GM12878 (cell line): ENCODE measurements around the gene HECTD4. TPM values are rescaled to one million over a fixed set of nuclear protein-coding genes. Genes with fewer than 3 reads are reported as not detected.

Experiments used
- ATAC-seq: fragments of 200-7000 bp; cut with Tn5 transposase; 3 replicates; pipeline ENCODE4 v1.9.1; 2020; ENCODE audit warnings: mild to moderate bottlenecking, moderate library complexity
- BruUV-seq: library from RNA; stranded (reverse); fragments of 400-500 nt; replicated peaks from 2 replicates; lab custom pipeline; 2021; lab: Mats Ljungman, UMichigan
- CTCF ChIA-PET: fragments of 300-600 bp; sonication (Branson Sonifier 250); formaldehyde crosslinking; extraction: SDS; loops from one replicate; lab custom pipeline; 2021; ENCODE audit warnings: inconsistent platforms; lab: Yijun Ruan, JAX
- POLR2A ChIA-PET: fragments of 350-600 bp; formaldehyde crosslinking; extraction: SDS; loops from one replicate; lab custom pipeline; 2021; ENCODE audit warnings: inconsistent platforms; lab: Charles Lee
- RAD21 ChIA-PET: fragments of 300-600 bp; sonication (Branson Sonifier 250); formaldehyde crosslinking; loops from one replicate; lab custom pipeline; 2023; ENCODE audit warnings: antibody characterized with exemption; ENCODE audit not compliant: unreplicated experiment; lab: Charles Lee
- SMC1A ChIA-PET: fragments of 300-600 bp; sonication (Branson Sonifier 250); formaldehyde crosslinking; loops from one replicate; lab custom pipeline; 2023; ENCODE audit not compliant: unreplicated experiment, uncharacterized antibody; lab: Charles Lee
- DNase-seq: peaks from one replicate; pipeline ENCODE4 v3.0.0-alpha.2; 2011; ENCODE audit warnings: low read depth, low spot score
- FAIRE-seq: peaks from 3 replicates; lab custom pipeline; 2011; peaks lifted over from hg19 to GRCh38; lab: Jason Lieb, UNC
- H2AFZ ChIP-seq: 2 replicates; pipeline ENCODE4 v1.6.0; 2011; ENCODE audit warnings: low read depth, low read length, control low read depth; ENCODE audit not compliant: control insufficient read depth
- H3K27ac ChIP-seq: 2 replicates; pipeline ENCODE4 v1.5.1; 2011; ENCODE audit warnings: control low read depth; ENCODE audit not compliant: control insufficient read depth, insufficient read depth
- H3K27me3 ChIP-seq, 2 experiments: replicated peaks in 1 of 2; 2 replicates each; pipeline versions ENCODE4 v1.6.0 to v1.6.1; 2011; ENCODE audit warnings: low read length in 1 of 2; ENCODE audit not compliant: control insufficient read depth in 2 of 2, insufficient read depth in 2 of 2
- H3K36me3 ChIP-seq, 2 experiments: 2 replicates each; pipeline ENCODE4 v1.5.1; 2011; ENCODE audit warnings: low read length in 1 of 2; ENCODE audit not compliant: control insufficient read depth in 2 of 2, insufficient read depth in 2 of 2
- H3K4me1 ChIP-seq: 2 replicates; pipeline ENCODE4 v1.6.1; 2011; ENCODE audit warnings: mild to moderate bottlenecking, low read length, moderate library complexity, mixed read lengths; ENCODE audit not compliant: control insufficient read depth, insufficient read depth
- H3K4me2 ChIP-seq: 2 replicates; pipeline ENCODE4 v1.6.0; 2011; ENCODE audit warnings: control low read depth; ENCODE audit not compliant: control insufficient read depth, insufficient read depth
- H3K4me3 ChIP-seq: fragments of 200-600 bp; sonication (generic); 2 replicates; pipeline ENCODE4 v1.5.1; 2016
- H3K79me2 ChIP-seq: 2 replicates; pipeline ENCODE4 v1.6.0; 2011; ENCODE audit warnings: low read length; ENCODE audit not compliant: control insufficient read depth, insufficient read depth
- H3K9ac ChIP-seq: 2 replicates; pipeline ENCODE4 v1.8.0; 2011; ENCODE audit warnings: low read length, control low read depth, mixed read lengths; ENCODE audit not compliant: control insufficient read depth, insufficient read depth
- H3K9me3 ChIP-seq: replicated peaks from 3 replicates; pipeline ENCODE4 v1.5.1; 2011; ENCODE audit warnings: mild to moderate bottlenecking, low read length; ENCODE audit not compliant: control insufficient read depth, insufficient read depth
- H4K20me1 ChIP-seq: 2 replicates; pipeline ENCODE4 v1.6.0; 2011; ENCODE audit not compliant: control insufficient read depth, insufficient read depth
- BACH1 ChIP-seq: fragments of 450-650 bp; IDR thresholded peaks from 2 replicates; pipeline ENCODE4 v1.6.1; 2017; ENCODE audit warnings: mild to moderate bottlenecking, borderline replicate concordance
- CBX3 ChIP-seq: fragments of 200-600 bp; sonication (generic); IDR thresholded peaks from 2 replicates; pipeline ENCODE4 v1.6.1; 2016; ENCODE audit warnings: low read depth, borderline replicate concordance
- FOXK2 ChIP-seq: fragments of 450-650 bp; IDR thresholded peaks from 2 replicates; pipeline ENCODE4 v1.6.1; 2017; ENCODE audit warnings: mild to moderate bottlenecking, moderate library complexity
- GATAD2B ChIP-seq: fragments of 450-650 bp; conservative IDR thresholded peaks from 2 replicates; pipeline ENCODE4 v1.6.1; 2017; ENCODE audit warnings: low read depth, mild to moderate bottlenecking, moderate library complexity
- HDGF ChIP-seq: fragments of 450-650 bp; IDR thresholded peaks from 2 replicates; pipeline ENCODE4 v1.6.1; 2016; ENCODE audit warnings: antibody characterized with exemption
- KAT2A ChIP-seq: conservative IDR thresholded peaks from 2 replicates; pipeline ENCODE4 v1.6.1; 2011; ENCODE audit warnings: low read depth, low read length; ENCODE audit not compliant: control insufficient read depth
- MEF2A ChIP-seq: IDR thresholded peaks from 2 replicates; pipeline ENCODE4 v1.6.1; 2011; ENCODE audit warnings: low read depth, mild to moderate bottlenecking, low read length, moderate library complexity; ENCODE audit not compliant: insufficient read depth
- PAX8 ChIP-seq: fragments of 450-650 bp; IDR thresholded peaks from 2 replicates; pipeline ENCODE4 v1.6.1; 2017; ENCODE audit warnings: mild to moderate bottlenecking, moderate library complexity
- RCOR1 ChIP-seq: conservative IDR thresholded peaks from 2 replicates; pipeline ENCODE4 v1.6.1; 2012; ENCODE audit warnings: low read depth, low read length, improper control_type of control experiment
- RFX5 ChIP-seq: IDR thresholded peaks from 2 replicates; pipeline ENCODE4 v1.6.1; 2011; ENCODE audit warnings: low read depth, low read length, improper control_type of control experiment
- SIX5 ChIP-seq: IDR thresholded peaks from 2 replicates; pipeline ENCODE4 v1.6.1; 2011; ENCODE audit warnings: mild to moderate bottlenecking, low read depth, low read length, moderate library complexity; ENCODE audit not compliant: severe bottlenecking
- SMAD5 ChIP-seq: IDR thresholded peaks from 2 replicates; pipeline ENCODE4 v1.6.1; 2016; ENCODE audit warnings: antibody characterized with exemption, low read depth
- STAT1 ChIP-seq: fragments of 450-650 bp; conservative IDR thresholded peaks from 2 replicates; pipeline ENCODE4 v1.6.1; 2014; ENCODE audit warnings: antibody characterized with exemption, mild to moderate bottlenecking
- WGBS: methylation state at CpG from one replicate; pipeline ENCODE4 v1.1.6; 2016; ENCODE audit warnings: low lambda C conversion rate; ENCODE audit not compliant: insufficient replicate concordance, insufficient coverage; ENCODE audit errors: missing lambda C conversion rate; 5-methylcytosine and 5-hydroxymethylcytosine counted together
- in situ Hi-C: fragments of 300-500 bp; cut with MboI; formaldehyde crosslinking; loops from 9 replicates; pipeline ENCODE4 v1.14.3; 2018; ENCODE audit warnings: mixed read lengths
- intact Hi-C: fragments of 100-400 bp; cut with micrococcal nuclease; formaldehyde crosslinking; loops from one replicate; pipeline ENCODE4 v1.14.2; 2022; ENCODE audit not compliant: unreplicated experiment
- polyA plus RNA-seq, 11 experiments: library from polyadenylated mRNA; depleted of rRNA in 4 of 11; unstranded in 6 of 11; stranded (reverse) in 5 of 11; fragments of >200 nt; fragmentation: Nextera tagmentation in 4 of 11; fragmentation: Illumina TruSeq in 1 of 11; extraction: Ambion mirVana in 4 of 11; extraction: Trizol in 1 of 11; gene quantifications; 1 replicate in 1 of 11; 2 replicates in 10 of 11; pipeline versions ENCODE4 v1.2.1 to v1.2.3, GENCODE V29; 2011 to 2016; ENCODE audit warnings: inconsistent platforms in 2 of 11, missing spikeins in 2 of 11, low read depth in 1 of 11
- total RNA-seq, 4 experiments: library from RNA; depleted of rRNA in 3 of 4; stranded (reverse); fragments of >200 nt in 3 of 4; fragmentation: Illumina TruSeq in 1 of 4; extraction: Trizol in 1 of 4; gene quantifications; 2 replicates each; pipeline versions ENCODE4 v1.2.1 to v1.2.3, GENCODE V29; 2013 to 2021
- TF ChIP-seq, protein P1 (sequence below): fragments of 450-650 bp; IDR thresholded peaks from 2 replicates; pipeline ENCODE4 v1.6.1; 2016; ENCODE audit warnings: mild to moderate bottlenecking, moderate library complexity, borderline replicate concordance
- TF ChIP-seq, protein P2 (sequence below): fragments of 450-650 bp; IDR thresholded peaks from 2 replicates; pipeline ENCODE4 v1.6.1; 2017; ENCODE audit warnings: antibody characterized with exemption, mild to moderate bottlenecking, moderate library complexity

Gene HECTD4
- total and polyA plus RNA-seq, 10 of the 15 experiments (the other 5 are each of a cell fraction or from before 2014, with no cell fraction given), result 5.8 to 43.9 (median 17.9) TPM

DNA sequence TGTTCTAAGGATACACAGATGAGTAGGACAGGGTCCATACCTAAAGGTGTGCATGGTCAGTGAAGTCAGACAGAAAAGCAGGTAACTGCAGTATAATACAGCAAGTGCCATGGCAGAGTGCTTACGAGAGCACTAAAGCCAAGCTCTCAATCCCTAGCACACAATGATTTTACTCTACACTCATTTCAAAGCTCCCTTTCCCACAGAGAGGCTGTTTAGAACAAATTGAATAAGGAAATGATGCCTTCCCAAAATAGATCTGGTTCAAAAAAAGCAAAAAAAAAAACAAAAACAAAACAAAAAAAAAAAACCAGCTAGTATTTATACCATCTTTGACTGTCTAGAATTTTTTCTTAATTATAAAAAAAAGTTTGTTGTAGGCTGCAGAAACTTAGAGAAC, 74.1 kb downstream of the HECTD4 start (continued):
- TF ChIP-seq RFX5 (no peak), MEF2A (peak; percentile 94), BACH1 (no peak), HDGF (no peak)
- TF ChIP-seq, protein P1, sequence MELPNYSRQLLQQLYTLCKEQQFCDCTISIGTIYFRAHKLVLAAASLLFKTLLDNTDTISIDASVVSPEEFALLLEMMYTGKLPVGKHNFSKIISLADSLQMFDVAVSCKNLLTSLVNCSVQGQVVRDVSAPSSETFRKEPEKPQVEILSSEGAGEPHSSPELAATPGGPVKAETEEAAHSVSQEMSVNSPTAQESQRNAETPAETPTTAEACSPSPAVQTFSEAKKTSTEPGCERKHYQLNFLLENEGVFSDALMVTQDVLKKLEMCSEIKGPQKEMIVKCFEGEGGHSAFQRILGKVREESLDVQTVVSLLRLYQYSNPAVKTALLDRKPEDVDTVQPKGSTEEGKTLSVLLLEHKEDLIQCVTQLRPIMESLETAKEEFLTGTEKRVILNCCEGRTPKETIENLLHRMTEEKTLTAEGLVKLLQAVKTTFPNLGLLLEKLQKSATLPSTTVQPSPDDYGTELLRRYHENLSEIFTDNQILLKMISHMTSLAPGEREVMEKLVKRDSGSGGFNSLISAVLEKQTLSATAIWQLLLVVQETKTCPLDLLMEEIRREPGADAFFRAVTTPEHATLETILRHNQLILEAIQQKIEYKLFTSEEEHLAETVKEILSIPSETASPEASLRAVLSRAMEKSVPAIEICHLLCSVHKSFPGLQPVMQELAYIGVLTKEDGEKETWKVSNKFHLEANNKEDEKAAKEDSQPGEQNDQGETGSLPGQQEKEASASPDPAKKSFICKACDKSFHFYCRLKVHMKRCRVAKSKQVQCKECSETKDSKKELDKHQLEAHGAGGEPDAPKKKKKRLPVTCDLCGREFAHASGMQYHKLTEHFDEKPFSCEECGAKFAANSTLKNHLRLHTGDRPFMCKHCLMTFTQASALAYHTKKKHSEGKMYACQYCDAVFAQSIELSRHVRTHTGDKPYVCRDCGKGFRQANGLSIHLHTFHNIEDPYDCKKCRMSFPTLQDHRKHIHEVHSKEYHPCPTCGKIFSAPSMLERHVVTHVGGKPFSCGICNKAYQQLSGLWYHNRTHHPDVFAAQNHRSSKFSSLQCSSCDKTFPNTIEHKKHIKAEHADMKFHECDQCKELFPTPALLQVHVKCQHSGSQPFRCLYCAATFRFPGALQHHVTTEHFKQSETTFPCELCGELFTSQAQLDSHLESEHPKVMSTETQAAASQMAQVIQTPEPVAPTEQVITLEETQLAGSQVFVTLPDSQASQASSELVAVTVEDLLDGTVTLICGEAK, result no peak

- DNase-seq (no peak), FAIRE-seq (no peak), ATAC-seq (no peak)
- no peak overlapping the region for H2AFZ ChIP-seq
- H3K9me3 ChIP-seq, result no peaks in the 10 kb centered on the region
- SMC1A ChIA-PET, result interaction anchor here (1.0 to 1.3 kb wide), 6 partner anchors 15 to 79 kb away, joined by 3 to 6 read pairs (median 4); no protein-coding TSS in a partner anchor
- no peaks in the 10 kb centered on the region for H4K20me1 ChIP-seq
- H3K36me3 ChIP-seq, result peaks cover 2 to 8% of the 10 kb centered on the region in 2 experiments
- RAD21 ChIA-PET, result no interaction called here
- H3K9ac ChIP-seq, result no peak overlapping the region
- H3K4me3 ChIP-seq, result no peak overlapping the region
- peaks cover 26% of the 10 kb centered on the region for H3K4me1 ChIP-seq
- CTCF ChIA-PET, result interaction anchor here (0.7 to 1.4 kb wide), 2 partner anchors 109 to 441 kb away, joined by 3 to 5 read pairs; no protein-coding TSS in a partner anchor
- no TSS peak for BruUV-seq
- in situ Hi-C loops (no loop called here), intact Hi-C loops (loop anchor here (5.0 kb wide), 1 partner anchor 40 kb away; no protein-coding TSS in a partner anchor)
- no peak overlapping the region for H3K27ac ChIP-seq
- 95% methylated on average over 2 of the region's 2 CpGs for WGBS
- H3K79me2 ChIP-seq, result no peaks in the 10 kb centered on the region; the same call in 1 of the 2 replicates
- POLR2A ChIA-PET, result no interaction called here
- H3K4me2 ChIP-seq, result no peak overlapping the region
- no peaks in the 10 kb centered on the region for H3K27me3 ChIP-seq
- no peak for TF ChIP-seq CBX3
- TF ChIP-seq PAX8, result no peak
- TF ChIP-seq FOXK2, result no peak
- no peak for TF ChIP-seq GATAD2B
- TF ChIP-seq SMAD5, result no peak
- TF ChIP-seq RCOR1, result no peak
- TF ChIP-seq SIX5, result no peak
- no peak for TF ChIP-seq STAT1
- TF ChIP-seq KAT2A, result no peak
- TF ChIP-seq, protein P2, sequence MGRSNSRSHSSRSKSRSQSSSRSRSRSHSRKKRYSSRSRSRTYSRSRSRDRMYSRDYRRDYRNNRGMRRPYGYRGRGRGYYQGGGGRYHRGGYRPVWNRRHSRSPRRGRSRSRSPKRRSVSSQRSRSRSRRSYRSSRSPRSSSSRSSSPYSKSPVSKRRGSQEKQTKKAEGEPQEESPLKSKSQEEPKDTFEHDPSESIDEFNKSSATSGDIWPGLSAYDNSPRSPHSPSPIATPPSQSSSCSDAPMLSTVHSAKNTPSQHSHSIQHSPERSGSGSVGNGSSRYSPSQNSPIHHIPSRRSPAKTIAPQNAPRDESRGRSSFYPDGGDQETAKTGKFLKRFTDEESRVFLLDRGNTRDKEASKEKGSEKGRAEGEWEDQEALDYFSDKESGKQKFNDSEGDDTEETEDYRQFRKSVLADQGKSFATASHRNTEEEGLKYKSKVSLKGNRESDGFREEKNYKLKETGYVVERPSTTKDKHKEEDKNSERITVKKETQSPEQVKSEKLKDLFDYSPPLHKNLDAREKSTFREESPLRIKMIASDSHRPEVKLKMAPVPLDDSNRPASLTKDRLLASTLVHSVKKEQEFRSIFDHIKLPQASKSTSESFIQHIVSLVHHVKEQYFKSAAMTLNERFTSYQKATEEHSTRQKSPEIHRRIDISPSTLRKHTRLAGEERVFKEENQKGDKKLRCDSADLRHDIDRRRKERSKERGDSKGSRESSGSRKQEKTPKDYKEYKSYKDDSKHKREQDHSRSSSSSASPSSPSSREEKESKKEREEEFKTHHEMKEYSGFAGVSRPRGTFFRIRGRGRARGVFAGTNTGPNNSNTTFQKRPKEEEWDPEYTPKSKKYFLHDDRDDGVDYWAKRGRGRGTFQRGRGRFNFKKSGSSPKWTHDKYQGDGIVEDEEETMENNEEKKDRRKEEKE, result no peak
Observed at GRCh38 chr12:112307317-112308011, 74.8 kb downstream of the HECTD4 start.
